ENCODE measurements around the gene OR5C1.

OR5C1 gene

DNA sequence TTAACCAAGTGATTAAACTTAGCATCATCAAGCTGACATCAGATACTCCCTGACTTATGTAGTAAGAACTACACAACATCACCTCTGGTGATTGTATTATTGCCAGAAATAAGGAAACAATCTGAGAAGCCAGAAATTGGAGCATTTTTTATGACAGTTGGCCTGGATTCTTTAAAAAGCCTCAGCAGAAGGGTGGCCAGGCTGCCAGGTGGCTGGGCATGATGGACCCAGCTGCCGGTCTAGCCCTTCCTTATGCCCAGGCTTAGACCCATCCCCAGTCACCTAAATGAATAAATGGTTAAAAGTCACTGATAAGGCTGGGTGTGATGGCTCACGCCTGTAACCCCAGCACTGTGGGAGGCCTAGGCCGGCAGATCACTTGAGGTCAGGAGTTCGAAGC, 24.0 kb downstream of the OR5C1 start:
- no peak for DNase-seq (ENCODE audit: low read depth in 1 of 2, low spot score in 1 of 2)
- TF ChIP-seq POLR2AphosphoS5 (IDR thresholded peaks at IDR 0.05; ENCODE audit: low read depth) (no peak), GABPA (IDR thresholded peaks at IDR 0.05; ENCODE audit: low read depth) (no peak), SPI1 (IDR thresholded peaks at IDR 0.05; ENCODE audit: borderline replicate concordance, low read depth) (no peak)
- TF ChIP-seq, protein P1, sequence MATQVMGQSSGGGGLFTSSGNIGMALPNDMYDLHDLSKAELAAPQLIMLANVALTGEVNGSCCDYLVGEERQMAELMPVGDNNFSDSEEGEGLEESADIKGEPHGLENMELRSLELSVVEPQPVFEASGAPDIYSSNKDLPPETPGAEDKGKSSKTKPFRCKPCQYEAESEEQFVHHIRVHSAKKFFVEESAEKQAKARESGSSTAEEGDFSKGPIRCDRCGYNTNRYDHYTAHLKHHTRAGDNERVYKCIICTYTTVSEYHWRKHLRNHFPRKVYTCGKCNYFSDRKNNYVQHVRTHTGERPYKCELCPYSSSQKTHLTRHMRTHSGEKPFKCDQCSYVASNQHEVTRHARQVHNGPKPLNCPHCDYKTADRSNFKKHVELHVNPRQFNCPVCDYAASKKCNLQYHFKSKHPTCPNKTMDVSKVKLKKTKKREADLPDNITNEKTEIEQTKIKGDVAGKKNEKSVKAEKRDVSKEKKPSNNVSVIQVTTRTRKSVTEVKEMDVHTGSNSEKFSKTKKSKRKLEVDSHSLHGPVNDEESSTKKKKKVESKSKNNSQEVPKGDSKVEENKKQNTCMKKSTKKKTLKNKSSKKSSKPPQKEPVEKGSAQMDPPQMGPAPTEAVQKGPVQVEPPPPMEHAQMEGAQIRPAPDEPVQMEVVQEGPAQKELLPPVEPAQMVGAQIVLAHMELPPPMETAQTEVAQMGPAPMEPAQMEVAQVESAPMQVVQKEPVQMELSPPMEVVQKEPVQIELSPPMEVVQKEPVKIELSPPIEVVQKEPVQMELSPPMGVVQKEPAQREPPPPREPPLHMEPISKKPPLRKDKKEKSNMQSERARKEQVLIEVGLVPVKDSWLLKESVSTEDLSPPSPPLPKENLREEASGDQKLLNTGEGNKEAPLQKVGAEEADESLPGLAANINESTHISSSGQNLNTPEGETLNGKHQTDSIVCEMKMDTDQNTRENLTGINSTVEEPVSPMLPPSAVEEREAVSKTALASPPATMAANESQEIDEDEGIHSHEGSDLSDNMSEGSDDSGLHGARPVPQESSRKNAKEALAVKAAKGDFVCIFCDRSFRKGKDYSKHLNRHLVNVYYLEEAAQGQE (IDR thresholded peaks at IDR 0.05; ENCODE audit: insufficient replicate concordance, low read depth), result no peak
- TF ChIP-seq, protein P2, sequence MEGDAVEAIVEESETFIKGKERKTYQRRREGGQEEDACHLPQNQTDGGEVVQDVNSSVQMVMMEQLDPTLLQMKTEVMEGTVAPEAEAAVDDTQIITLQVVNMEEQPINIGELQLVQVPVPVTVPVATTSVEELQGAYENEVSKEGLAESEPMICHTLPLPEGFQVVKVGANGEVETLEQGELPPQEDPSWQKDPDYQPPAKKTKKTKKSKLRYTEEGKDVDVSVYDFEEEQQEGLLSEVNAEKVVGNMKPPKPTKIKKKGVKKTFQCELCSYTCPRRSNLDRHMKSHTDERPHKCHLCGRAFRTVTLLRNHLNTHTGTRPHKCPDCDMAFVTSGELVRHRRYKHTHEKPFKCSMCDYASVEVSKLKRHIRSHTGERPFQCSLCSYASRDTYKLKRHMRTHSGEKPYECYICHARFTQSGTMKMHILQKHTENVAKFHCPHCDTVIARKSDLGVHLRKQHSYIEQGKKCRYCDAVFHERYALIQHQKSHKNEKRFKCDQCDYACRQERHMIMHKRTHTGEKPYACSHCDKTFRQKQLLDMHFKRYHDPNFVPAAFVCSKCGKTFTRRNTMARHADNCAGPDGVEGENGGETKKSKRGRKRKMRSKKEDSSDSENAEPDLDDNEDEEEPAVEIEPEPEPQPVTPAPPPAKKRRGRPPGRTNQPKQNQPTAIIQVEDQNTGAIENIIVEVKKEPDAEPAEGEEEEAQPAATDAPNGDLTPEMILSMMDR (IDR thresholded peaks at IDR 0.05; ENCODE audit: insufficient read depth, low read length), result no peak
- Histone ChIP-seq H3K27ac (replicated peaks) (no peak overlapping the region), H3K27me3 (ENCODE audit: insufficient read depth, poor library complexity, severe bottlenecking) (no peaks in the 10 kb centered on the region), H3K4me3 (replicated peaks; ENCODE audit: insufficient read depth, low read length) (no peak overlapping the region)

DNA sequence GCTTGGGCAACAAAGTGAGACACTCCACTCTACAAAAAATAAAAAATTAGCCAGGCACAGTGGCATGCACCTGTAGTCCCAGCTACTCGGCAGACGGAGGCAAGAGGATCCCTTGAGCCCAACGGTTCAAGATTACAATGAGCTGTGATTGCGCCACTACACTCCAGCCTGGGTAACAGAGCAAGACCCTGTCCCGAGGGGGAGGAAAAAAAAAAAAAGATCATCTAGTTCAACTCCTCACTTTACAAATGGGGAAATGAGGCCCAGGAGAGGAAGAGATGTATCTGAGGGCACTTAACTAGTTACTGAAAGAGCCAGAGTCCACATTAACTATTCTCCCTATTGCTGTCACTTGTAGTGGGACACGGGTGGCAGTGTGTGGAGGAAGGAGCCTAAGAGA, 25.8 kb downstream of the OR5C1 start:
- peak; percentile 79; the same call in 1 of the 2 replicates for TF ChIP-seq SPI1 (IDR thresholded peaks at IDR 0.05; ENCODE audit: borderline replicate concordance, low read depth)
- TF ChIP-seq GABPA (IDR thresholded peaks at IDR 0.05; ENCODE audit: low read depth), result no peak
- TF ChIP-seq POLR2AphosphoS5 (IDR thresholded peaks at IDR 0.05; ENCODE audit: low read depth), result no peak
- TF ChIP-seq, protein P2 (IDR thresholded peaks at IDR 0.05; ENCODE audit: insufficient read depth, low read length), result no peak
- no peaks in the 10 kb centered on the region for H3K27me3 ChIP-seq (ENCODE audit: insufficient read depth, poor library complexity, severe bottlenecking)
- H3K27ac ChIP-seq (replicated peaks), result peak overlapping the region; percentile 27
- no peak overlapping the region for H3K4me3 ChIP-seq (replicated peaks; ENCODE audit: insufficient read depth, low read length)
- DNase-seq (ENCODE audit: low read depth in 1 of 2, low spot score in 1 of 2), result peak in 1 of 2 experiments; percentile 77

DNA sequence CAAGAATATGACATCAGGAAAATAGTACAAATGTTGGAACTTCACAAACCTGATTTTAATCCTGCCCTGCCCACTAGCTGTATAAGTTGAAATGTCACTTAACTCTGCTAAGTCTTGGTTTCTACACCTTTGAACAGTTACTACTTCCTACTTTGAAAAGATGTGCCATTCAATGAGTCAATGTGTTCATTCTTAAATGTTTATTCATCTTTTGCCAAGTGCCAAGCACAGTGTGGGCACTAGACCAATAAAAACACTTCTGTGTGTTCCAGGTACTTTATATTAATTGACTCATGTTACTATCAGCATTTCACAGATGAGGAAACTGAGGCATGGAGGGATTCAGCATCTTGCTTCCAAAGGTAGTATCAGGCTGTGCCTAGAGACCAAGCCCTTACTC, 26.8 kb downstream of the OR5C1 start:
- Histone ChIP-seq H3K27ac (replicated peaks) (no peak overlapping the region), H3K27me3 (ENCODE audit: insufficient read depth, poor library complexity, severe bottlenecking) (no peaks in the 10 kb centered on the region)
- TF ChIP-seq GABPA (IDR thresholded peaks at IDR 0.05; ENCODE audit: low read depth), result no peak
- no peak for TF ChIP-seq SPI1 (IDR thresholded peaks at IDR 0.05; ENCODE audit: borderline replicate concordance, low read depth)
- TF ChIP-seq POLR2AphosphoS5 (IDR thresholded peaks at IDR 0.05; ENCODE audit: low read depth), result no peak
- TF ChIP-seq, protein P1 (IDR thresholded peaks at IDR 0.05; ENCODE audit: insufficient replicate concordance, low read depth), result no peak

DNA sequence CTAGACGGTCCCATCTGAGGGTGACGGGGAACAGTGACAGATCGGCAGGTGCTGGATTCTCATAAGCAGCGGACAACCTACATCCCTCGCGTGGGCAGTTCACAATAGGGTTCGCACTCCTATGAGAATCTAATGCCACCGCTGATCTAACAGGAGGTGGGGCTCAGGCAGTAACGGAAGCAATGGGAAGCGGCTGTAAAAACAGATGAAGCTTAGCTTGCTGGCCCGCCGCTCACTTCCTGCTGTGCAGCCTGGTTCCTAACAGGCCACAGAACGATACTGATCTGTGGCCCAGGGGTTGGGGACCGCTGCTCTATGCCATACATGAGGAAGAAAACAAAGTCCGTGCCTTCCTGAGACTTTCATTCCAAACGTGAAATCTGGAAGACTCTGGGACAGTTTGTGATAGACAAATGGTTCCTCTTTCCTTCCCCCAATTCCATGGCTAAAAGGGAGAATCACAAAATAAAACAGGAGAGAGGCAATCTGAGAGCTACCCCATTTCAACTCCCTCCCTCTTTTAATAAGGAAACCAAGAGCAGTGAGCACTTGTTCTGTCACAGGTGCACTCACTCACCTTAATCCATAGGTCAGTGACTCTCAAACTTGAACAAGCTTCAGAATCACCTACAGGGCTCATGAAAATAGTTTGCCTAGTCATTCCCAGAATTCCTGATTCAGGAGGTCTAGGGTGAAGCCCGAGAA, 27.6 kb downstream of the OR5C1 start:
- no peak overlapping the region for H3K27ac ChIP-seq (replicated peaks)
- no peaks in the 10 kb centered on the region for H3K27me3 ChIP-seq (ENCODE audit: insufficient read depth, poor library complexity, severe bottlenecking)
- TF ChIP-seq, protein P1 (IDR thresholded peaks at IDR 0.05; ENCODE audit: insufficient replicate concordance, low read depth), result no peak
- no peak for TF ChIP-seq GABPA (IDR thresholded peaks at IDR 0.05; ENCODE audit: low read depth)
- DNase-seq (ENCODE audit: low read depth in 1 of 2, low spot score in 1 of 2), result peak in 1 of 2 experiments; percentile 13
- no peak overlapping the region for H3K4me3 ChIP-seq (replicated peaks; ENCODE audit: insufficient read depth, low read length)

More for the DNA sequence above, 26.8 kb downstream of the OR5C1 start:
- no peak for DNase-seq (ENCODE audit: low read depth in 1 of 2, low spot score in 1 of 2)
- no peak overlapping the region for H3K4me3 ChIP-seq (replicated peaks; ENCODE audit: insufficient read depth, low read length)

All from HL-60 (cell line).